GM12864 (cell line): ENCODE data around the gene ZNF764.
A peak's percentile ranks its signal among the peaks of the same experiment; 100 is the strongest.

Experiments
- DNase-seq: peaks from one replicate; pipeline ENCODE4 v3.0.0-alpha.2; 2011; ENCODE audit warnings: low read depth
- H3K4me3 ChIP-seq: 2 replicates; pipeline ENCODE4 v1.5.1; 2011; ENCODE audit warnings: mild to moderate bottlenecking, low read depth, low read length, control low read depth
- TF ChIP-seq, protein P1 (sequence below): IDR thresholded peaks from 2 replicates; pipeline ENCODE4 v1.5.1; 2011; ENCODE audit warnings: low read depth, mild to moderate bottlenecking, moderate library complexity, low read length, control low read depth, inconsistent platforms; ENCODE audit errors: missing control alignments

The ZNF764 gene

DNA sequence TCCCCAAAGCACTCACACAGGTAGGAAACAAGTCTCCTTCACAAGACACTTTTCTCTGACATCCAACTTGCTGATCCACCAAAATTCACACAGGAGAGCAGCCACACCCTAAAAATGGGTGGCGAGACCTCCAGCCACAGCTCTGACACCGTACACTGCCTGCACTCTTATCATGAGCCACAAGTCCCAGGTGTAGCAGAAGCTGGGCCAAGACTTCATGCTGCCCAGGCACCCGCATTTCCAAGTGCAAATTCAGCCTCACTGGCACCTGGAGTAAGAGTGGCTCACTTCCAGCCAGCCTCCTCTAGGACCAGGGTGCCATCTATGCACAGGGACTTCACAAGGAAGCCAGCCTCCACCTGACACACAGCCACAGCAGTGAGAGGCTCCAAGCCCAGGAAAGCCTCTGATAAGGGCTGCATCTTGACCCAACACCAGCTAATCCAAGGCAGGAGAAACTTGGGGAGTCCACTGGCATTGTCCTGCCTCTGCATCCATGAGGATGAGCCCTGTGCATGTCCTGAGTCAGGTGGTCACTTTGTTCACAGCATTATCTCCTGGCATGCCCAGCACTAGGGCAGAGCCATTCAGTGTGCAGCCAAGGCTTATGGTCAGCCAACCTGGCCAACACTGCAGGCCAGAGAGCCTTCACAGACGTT lies 29.2 kb downstream of the ZNF764 start:
- DNase-seq = no peak
- TF ChIP-seq, protein P1, sequence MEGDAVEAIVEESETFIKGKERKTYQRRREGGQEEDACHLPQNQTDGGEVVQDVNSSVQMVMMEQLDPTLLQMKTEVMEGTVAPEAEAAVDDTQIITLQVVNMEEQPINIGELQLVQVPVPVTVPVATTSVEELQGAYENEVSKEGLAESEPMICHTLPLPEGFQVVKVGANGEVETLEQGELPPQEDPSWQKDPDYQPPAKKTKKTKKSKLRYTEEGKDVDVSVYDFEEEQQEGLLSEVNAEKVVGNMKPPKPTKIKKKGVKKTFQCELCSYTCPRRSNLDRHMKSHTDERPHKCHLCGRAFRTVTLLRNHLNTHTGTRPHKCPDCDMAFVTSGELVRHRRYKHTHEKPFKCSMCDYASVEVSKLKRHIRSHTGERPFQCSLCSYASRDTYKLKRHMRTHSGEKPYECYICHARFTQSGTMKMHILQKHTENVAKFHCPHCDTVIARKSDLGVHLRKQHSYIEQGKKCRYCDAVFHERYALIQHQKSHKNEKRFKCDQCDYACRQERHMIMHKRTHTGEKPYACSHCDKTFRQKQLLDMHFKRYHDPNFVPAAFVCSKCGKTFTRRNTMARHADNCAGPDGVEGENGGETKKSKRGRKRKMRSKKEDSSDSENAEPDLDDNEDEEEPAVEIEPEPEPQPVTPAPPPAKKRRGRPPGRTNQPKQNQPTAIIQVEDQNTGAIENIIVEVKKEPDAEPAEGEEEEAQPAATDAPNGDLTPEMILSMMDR = no peak
- no peak overlapping the region for H3K4me3 ChIP-seq

DNA sequence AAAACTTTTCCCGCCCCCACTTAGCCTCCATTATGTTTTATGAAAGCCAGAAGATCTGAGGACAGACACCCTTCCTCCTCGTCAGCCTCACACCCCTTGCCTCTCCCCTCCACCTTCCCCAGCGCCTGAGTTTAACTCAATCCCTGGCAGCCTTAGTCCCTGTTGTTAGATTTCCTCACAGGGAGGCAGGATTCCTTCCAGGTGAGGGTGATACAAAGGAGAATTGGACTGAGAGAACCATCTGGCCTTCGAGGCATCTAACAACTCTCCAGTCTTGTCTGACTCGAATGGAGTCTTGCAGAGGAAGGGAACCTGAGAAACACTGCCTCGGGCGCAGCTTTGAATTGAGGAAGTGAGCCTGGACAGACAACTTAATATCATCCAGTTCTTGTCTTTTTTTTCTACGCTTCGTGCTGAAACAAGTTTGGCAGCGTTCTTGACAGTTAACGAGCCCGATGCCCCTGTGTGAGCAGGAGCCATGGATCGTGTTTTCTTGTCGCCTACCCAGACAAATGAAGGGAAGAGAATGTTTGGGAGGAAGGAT lies 30.5 kb downstream of the ZNF764 start:
- DNase-seq = peak; percentile 69
- H3K4me3 ChIP-seq = peak overlapping the region; percentile 77
- TF ChIP-seq, protein P1 = no peak

DNA sequence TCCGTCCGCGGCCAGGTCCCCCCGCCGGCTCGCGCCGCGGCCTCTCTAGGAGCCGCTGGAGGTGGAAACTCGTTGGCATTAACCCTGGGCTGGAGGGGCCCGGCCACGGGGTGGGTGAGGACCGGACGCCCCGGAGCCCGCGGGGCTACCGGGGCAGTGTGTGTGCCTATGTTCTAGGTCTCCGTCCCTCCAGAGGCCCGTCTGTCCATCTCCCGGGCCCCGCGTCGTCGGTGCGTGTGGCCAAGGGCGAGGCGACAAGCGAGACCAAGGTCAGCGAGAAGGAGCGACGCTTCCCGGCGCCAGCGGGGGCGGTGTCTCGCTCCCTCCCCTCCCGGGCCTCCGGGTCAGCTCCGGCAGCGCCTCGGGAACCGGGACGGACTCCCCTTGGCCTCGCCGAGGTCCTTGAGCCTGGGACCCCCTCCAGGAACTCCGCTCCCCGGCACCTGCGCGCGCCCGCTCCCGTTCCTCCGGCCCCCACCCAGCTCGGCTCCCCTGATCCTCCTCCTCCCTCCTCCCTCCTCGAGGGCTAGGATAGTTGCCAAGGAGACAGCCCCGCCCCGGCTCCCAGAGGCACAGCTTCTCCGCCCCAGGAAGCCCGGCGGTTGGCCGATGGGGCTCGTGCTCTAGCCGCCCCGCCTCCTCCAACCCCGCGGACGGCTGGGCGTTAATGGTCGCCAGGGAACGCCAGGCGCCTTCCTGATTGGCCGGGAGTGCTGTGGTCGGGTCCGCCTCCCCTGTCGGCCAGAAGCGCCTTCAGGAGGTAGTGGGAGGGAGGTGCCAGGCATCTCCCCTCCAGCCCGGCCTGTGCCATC lies 31.1 kb downstream of the ZNF764 start:
- H3K4me3 ChIP-seq = peak overlapping the region; percentile 77
- TF ChIP-seq, protein P1 = peak; percentile 45
- peak; percentile 88 for DNase-seq

DNA sequence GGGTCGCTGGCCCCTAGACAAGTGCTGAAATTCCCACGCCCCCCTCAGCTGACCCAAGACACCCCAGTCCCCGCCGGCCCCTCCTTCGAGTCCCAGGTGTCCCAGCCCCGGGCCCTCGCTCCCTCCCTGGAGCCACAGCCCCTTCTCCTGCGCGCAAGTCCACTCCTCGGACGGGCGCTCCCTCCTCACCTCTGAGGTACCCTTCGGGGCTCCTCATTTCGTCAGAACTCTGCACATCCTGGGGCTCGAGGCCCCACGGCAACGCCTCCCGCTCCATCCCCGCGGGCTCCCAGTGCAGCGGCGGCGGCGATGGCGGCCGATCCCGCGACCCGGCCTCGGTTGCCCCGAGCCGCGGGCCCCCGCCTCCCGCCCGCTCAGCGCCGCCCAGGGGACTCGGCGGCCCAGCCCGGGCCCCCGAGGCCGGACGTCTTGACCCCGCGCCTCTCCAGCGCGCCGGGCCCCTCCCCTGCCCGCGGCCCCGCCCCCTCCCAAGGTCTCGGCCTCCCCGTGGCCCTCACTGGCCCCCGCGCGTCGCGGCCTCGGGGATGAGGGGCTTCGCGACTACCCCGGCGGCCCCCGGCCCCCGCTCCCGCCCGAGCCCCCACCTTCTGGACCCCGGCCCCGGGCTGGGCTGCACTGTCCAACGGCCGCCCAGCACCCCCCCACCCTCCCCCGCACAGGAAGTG lies 31.9 kb downstream of the ZNF764 start, which contains the start of gene ZNF768:
Gene ZNF768, minus strand, starts transcription at position 430 of the 686 bp plus-strand sequence. Its CDS starts 153 bp downstream, at position 277.
- TF ChIP-seq, protein P1 = no peak
- DNase-seq = no peak
- peak within 1 kb of the TSS; percentile 77 for H3K4me3 ChIP-seq

DNA sequence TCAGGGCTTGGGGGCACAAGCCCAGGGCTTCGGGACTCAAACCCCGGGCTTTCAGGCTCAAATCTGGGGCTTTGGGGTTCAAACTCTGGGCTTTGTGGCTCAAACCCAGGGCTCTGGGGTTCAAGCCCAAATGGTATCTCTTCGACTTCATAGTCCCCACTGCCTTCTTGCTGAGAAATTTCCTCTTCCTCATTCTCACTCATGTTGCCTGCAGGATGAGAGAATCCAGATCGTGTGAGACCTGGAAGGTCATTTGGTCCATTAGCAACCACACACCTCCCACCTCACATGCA lies 32.4 kb downstream of the ZNF764 start:
- TF ChIP-seq, protein P1 = no peak
- H3K4me3 ChIP-seq = peak overlapping the region; percentile 77
- no peak for DNase-seq

DNA sequence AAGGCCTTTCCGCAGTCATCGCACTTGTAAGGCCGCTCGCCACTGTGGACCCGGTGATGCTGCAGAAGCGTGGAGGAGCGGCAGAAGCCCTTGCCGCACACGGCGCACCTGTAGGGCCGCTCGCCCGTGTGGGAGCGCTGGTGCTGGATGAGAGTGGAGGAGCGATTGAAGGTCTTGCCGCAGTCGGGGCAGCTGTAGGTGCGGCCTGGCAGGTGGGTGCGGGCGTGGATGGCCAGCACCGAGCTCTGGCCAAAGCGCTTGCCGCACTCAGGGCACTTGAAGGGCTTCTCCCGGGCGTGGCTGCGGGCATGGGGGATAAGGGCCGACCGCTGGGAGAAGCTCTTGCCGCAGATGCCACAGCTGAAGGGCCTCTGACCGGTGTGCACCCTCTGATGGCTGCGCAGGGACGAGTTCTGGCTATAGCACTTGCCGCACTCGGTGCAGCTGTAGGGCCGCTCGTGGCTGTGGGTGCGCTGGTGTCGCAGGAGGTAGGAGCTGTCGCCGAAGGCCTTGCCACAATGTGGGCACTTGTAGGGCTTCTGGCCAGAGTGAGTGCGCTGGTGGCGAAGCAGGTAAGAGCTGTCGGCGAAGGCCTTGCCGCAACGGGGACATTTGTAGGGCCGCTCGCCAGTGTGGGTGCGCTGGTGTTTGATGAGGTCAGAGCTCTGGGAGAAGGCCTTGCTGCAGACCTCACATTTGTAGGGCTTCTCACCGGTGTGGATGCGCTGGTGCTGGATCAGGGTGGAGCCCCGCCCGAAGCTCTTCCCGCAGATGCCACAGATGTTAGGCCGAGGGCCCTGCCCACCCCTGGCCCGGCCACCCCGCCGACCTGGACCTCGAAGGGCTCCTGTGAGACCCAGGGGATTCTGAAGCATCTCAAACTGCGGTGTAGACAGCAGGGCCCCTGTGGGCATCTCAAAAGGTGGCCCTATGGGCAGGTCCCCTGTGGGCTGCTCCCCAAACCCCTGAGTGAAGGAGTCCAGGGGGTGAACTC lies 33.3 kb downstream of the ZNF764 start:
- H3K4me3 ChIP-seq = no peak overlapping the region
- DNase-seq = no peak
- TF ChIP-seq, protein P1 = no peak
